ENCODE results near the gene TMEM87A. TPM values are rescaled to one million over a fixed set of nuclear protein-coding genes. Genes with fewer than 3 reads are reported as not detected.

The TMEM87A gene
- total RNA-seq, 4 donors from 2014 or later = 40.7 to 57.5 (median 47.7) TPM

- TF ChIP-seq POLR2A (IDR thresholded peaks at IDR 0.05; ENCODE audit: low read depth) (no peak), POLR2AphosphoS5 (IDR thresholded peaks at IDR 0.05) (no peak), EP300 (IDR thresholded peaks at IDR 0.05) (no peak)
- TF ChIP-seq, protein P1, sequence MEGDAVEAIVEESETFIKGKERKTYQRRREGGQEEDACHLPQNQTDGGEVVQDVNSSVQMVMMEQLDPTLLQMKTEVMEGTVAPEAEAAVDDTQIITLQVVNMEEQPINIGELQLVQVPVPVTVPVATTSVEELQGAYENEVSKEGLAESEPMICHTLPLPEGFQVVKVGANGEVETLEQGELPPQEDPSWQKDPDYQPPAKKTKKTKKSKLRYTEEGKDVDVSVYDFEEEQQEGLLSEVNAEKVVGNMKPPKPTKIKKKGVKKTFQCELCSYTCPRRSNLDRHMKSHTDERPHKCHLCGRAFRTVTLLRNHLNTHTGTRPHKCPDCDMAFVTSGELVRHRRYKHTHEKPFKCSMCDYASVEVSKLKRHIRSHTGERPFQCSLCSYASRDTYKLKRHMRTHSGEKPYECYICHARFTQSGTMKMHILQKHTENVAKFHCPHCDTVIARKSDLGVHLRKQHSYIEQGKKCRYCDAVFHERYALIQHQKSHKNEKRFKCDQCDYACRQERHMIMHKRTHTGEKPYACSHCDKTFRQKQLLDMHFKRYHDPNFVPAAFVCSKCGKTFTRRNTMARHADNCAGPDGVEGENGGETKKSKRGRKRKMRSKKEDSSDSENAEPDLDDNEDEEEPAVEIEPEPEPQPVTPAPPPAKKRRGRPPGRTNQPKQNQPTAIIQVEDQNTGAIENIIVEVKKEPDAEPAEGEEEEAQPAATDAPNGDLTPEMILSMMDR (IDR thresholded peaks at IDR 0.05) = no peak
Observed at GRCh38 chr15:42163947-42164550, 109.2 kb downstream of the TMEM87A start.

DNA sequence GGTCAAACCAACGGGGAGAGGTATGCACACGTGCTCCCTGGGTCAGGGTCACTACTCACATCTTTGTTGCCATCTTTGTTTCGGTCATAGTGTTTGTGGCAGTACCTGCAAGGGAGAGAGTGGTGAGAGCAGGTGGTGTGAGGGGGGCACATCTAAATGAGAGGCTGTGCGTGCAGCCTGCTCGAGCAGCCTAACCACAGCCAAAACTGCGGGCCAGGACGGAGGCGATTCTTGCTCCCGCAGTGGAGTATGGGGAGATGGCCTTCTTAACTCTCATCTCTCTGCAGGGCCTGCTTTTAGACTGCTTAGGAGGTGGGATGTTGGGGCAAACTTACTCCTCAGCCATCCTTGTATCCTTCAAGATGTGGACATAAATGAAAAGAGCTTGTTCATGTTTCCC, 109.9 kb downstream of the TMEM87A start:
- Histone ChIP-seq H3K4me1 (peaks cover 4 to 15% (median 10%) of the 10 kb centered on the region in 4 donors), H3K36me3 (peaks cover 80 to 100% (median 98%) of the 10 kb centered on the region in 4 donors), H3K9me3 (no peaks in the 10 kb centered on the region), H3K27ac (replicated peaks in 1 of 4) (no peak overlapping the region), H3K4me3 (no peak overlapping the region), H3K27me3 (no peaks in the 10 kb centered on the region)
- TF ChIP-seq, protein P1 (IDR thresholded peaks at IDR 0.05) = no peak
- TF ChIP-seq POLR2AphosphoS5 (IDR thresholded peaks at IDR 0.05) (no peak), EP300 (IDR thresholded peaks at IDR 0.05) (no peak), POLR2A (IDR thresholded peaks at IDR 0.05; ENCODE audit: low read depth) (no peak)
- DNase-seq (ENCODE audit: extremely low spot score) = no peak
- WGBS = 89% methylated on average over 9 of the region's 9 CpGs
- intact Hi-C loops (cut with DNase I) = no loop called here

More at GRCh38 chr15:42163947-42164550, 109.2 kb downstream of the TMEM87A start:
- peaks cover 0 to 7% (median 5%) of the 10 kb centered on the region in 4 donors for H3K4me1 ChIP-seq
- intact Hi-C loops (cut with DNase I) = no loop called here
- WGBS = 88% methylated on average over 4 of the region's 4 CpGs
- H3K36me3 ChIP-seq = peaks cover 82 to 100% (median 99%) of the 10 kb centered on the region in 4 donors
- no peaks in the 10 kb centered on the region for H3K9me3 ChIP-seq
- no peak overlapping the region for H3K27ac ChIP-seq (replicated peaks in 1 of 4)
- no peak overlapping the region for H3K4me3 ChIP-seq
- DNase-seq (ENCODE audit: extremely low spot score) = no peak
- no peaks in the 10 kb centered on the region for H3K27me3 ChIP-seq

Small RNA genes within 50 kb of the gene (small RNA-seq; reads per million reads assigned to genes)
- 0 to 0.08 (median 0) reads per million in 3 donors for gene MIR627

Other genes starting within 250 kb of the TMEM87A start
- gene PLA2G4D, start 178.9 kb downstream of the TMEM87A start, total RNA-seq = not detected
- gene PLA2G4F, start 116.8 kb downstream of the TMEM87A start, total RNA-seq = under 1 TPM in 1 of 4 donors, not detected in 3; 0.11 TPM
- gene VPS39, start 65.1 kb downstream of the TMEM87A start, total RNA-seq = 10 to 100 TPM; 50.8 to 83.5 (median 56.2) TPM
- 10 to 100 TPM; 12.2 to 22.7 (median 17.7) TPM for gene GANC, start 232 bp downstream of the TMEM87A start, total RNA-seq
- gene CAPN3, start 86.1 kb upstream of the TMEM87A start, total RNA-seq = 1 to 10 TPM; 2.3 to 7.5 (median 4.7) TPM
- 100 to 1,000 TPM; 312 to 568 (median 428) TPM for gene ZNF106, start 217.7 kb upstream of the TMEM87A start, total RNA-seq
- gene SNAP23, start 222.2 kb upstream of the TMEM87A start, total RNA-seq = 10 to 100 TPM; 48.6 to 76.2 (median 55.1) TPM

Measured in esophagus muscularis mucosa (tissue), 4 donors.